M059J (cell line): ENCODE results near the gene PLPP4. TPM values are rescaled to one million over a fixed set of nuclear protein-coding genes. Genes with fewer than 3 reads are reported as not detected.

Experiments
- DNase-seq: peaks from one replicate; pipeline ENCODE4 v3.0.0-alpha.2; 2012; ENCODE audit warnings: low read depth
- total RNA-seq: library from RNA; depleted of rRNA; stranded (reverse); fragments of >200 nt; shearing (Covaris generic); gene quantifications from 2 replicates; pipeline ENCODE4 v1.2.3, GENCODE V29; 2014

The PLPP4 gene
- total RNA-seq, 1 experiment from 2014 or later = 55.4 TPM

DNA sequence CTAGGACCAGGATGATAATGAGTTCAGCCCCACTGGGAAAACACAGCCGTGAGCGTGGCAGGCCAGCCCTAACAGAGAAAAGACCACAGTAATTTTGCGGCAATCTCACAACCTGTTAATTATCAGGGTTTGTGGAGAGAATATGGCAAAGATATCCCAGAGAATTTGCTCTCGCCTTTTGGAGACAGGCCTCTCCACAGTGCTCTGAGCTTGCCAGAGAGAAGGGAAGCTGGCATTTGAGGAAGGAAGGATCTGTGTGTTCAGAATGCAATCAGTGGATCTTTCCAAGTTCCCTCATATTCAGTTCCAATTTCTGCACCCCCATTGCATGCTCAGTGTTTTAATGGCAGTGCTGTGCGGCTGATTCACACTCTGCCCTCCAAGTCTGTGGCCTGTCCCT, 60.2 kb downstream of the PLPP4 start:
- DNase-seq = no peak

DNA sequence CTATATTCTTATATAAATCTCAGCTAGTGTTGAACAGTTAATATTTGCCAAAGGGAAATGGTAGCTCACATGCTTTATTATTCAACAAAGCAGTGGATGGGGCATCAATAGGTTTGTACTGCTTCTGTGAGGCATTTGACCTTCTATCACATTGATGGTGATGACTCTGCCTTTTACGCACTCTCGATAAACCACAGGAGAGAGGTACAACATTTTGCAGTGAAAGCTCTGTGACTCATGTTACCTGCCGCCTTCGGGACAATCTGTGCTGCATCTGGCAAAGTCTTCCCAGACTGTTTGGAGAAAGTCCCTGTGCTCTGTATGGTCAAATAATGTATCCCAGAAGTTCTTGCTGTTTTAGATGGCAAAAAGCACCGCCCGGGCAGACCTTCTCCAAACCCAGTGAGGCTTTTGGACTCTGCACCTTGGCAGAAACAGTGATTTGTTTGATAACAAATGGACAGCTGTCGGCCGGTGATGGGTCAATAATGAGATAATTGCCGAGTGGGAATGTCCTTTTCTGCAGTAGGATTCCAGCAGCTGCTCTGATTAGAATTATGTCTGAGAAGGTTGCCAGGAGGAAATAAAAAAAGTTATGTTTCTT, 61.0 kb downstream of the PLPP4 start:
- DNase-seq = peak; percentile 58

DNA sequence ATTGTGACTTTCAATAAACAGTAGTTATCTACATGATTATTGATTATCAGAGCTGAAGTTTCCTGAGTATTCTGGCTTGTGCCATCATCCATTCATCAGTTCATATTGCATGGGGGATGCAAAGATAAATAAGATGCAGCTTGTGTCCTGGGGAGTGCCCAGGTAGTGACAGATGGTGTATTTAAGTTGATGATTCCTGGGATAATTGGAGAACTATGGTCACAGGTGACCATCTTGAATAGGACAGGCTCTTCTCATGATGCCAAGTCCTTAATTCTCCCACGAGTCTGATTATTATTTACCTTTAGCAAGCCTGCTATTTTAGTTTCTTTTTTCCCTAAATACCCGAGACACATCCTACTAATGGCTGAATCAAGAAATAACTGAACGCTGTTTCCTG, 64.9 kb downstream of the PLPP4 start:
- DNase-seq = no peak

DNA sequence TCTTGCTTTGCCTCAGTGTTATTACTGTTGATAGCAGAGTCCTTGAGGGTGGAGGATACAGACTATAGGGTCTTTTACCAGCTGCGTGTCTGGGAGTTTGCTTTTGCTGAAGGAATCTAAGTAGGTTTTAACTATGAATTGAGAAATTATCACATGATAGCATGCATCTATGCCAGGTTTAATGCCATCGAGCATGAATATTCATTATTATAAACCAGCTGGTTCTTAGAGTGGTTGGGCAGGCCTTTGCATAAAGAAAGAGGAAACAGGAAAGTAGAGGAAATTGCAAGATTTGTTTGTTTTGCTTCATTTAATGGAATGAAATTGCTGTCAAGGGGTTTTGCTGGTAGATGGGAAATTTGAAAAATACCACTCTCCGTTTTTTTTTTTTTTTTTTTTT, 70.7 kb downstream of the PLPP4 start:
- DNase-seq = no peak

DNA sequence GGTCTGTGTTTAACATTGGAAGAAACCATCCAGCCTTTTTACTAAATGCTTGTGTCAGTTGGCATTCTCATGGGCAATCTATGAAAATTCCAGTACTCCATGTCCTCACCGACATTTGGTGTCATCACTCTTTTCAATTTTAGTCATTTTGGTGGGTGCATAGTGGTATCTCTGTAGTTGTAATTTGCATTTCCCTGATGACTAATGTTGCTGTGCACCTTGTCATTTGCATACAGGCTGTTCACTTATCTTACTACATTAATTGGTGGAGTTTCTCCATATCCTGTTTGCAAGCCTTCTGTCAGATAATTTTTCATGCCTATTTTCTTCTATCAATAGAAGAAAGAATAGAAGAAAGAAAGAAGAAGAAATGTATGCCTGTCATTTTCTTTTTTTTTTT, 73.7 kb downstream of the PLPP4 start:
- DNase-seq = no peak

DNA sequence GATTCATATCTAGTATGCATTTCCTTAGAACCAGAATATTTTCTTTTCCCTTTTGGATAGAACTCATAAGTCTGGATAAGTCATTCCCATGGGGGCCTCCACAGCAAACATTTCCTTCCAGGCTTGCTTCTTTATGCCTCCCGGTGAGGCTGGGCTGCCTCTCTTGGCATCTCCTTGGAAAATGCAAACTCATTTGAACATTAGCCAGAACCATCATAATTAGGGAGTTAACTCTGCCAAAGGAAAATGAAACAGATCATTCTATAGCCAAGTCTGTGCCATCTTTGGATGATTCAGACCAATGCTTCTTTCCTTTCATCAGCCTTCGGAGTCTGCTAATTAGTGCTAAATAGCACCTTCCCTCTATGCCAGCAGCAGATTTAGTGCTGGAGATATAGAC, 81.1 kb downstream of the PLPP4 start:
- peak; percentile 7 for DNase-seq

DNA sequence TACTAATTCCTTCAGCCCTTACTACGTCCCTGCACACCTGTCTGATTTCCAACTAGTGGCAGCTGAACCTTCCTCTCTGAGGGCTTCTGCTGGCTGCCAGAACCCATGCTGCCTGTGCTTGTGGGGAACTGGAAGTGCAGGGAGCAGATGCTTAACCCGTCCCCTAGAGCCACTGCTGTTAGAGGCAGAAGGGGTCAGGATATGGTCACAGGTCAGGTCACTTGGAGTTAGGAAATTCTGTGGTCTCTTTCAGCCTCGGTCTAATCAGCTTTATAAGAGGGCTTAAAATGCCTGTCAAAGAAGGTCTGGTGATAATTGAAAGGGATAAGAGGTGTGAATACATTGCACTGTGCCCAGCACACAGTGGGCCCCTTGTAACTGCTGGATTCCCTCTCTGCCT, 82.0 kb downstream of the PLPP4 start:
- no peak for DNase-seq

DNA sequence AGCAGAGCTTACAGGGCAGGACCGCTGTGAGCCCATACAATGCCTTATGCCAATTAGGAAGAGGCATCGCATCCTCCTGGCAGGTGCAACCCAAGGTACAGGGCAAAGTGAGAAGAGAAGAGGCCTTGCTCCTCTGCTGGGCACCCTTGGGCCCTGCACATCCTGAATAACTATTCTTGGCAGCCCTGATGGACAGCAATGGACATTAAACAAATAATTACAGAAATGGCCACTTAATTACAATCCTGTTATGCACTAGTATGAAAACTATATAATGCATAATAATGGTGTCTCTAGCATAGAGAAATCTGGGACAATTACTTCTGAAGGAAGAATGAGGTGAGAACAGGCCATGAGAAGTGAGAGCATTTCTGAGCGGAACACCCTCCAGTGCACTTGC, 83.5 kb downstream of the PLPP4 start:
- no peak for DNase-seq

DNA sequence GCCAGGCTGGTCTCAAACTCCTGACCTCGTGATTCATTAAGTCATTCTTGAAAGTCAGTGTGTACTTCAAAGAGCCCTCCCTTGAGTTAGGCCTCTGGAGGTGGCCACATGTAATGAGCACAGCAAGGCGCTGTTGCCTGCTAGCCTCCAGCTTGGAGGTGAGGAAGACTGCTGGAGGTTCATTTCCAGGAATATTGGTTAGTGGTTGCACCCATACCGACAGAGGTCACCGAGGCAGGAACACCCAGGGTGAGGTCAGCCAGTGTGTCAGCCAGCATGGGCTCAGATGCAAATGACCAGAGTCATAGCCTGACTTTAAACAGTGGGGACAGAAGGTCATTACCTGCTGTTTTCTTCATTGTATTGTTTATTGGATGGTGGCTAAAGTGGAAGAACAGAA, 85.0 kb downstream of the PLPP4 start:
- DNase-seq = peak; percentile 65

DNA sequence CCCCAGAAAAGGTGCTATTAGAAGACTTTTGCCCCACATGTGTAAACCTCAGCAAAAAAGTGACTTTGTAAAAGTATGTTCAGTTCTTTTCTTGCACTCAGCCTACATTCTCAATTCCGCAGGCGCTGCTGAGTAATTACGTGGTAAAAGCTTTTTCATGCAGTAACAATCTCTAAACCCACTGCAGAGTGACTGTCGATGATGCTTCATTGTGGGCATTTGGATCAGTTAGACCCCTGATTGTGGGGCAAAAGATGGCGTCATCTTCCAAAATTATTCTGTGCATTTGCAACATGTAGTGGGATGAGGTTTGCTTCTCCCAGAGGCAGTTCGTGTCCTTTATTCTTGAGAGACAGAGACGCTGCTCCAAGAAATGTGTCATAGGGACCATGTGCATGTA, 85.6 kb downstream of the PLPP4 start:
- peak; percentile 57 for DNase-seq

DNA sequence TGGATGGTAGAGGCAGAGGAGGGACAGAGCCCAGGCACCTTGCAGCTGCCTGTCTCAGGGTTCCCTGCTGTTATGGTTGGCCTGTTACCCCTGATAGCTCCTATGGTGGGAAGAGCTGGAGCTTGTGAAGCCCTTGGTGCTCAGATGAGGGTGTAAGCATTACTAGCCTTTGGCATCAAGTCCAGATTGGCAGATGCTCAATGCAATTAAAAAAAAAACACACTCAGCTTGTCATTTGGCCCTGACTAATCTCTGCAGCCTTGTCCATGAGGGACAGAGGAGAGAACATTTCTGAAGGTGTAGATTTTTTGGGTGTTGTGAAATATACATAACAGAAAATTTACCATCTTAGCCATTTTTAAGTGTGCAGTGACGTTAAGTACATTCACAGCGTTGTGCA, 86.3 kb downstream of the PLPP4 start:
- no peak for DNase-seq

DNA sequence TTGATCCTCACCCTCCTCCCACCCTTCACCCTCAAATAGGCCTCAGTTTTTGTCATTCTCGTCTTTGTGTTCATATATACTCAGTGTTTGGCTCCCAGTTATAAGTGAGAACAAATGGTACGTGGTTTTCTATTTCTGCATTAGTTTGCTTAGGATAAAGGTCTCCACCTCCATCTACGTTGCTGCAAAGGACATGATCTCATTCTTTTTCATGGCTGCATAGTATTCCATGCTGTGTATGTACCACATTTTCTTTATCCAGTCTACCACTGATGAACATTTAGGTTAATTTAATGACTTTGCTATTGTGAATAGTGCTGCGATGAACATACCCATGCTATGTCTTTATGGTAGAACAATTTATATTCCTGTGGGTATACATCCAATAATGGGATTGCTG, 91.2 kb downstream of the PLPP4 start:
- DNase-seq = no peak

DNA sequence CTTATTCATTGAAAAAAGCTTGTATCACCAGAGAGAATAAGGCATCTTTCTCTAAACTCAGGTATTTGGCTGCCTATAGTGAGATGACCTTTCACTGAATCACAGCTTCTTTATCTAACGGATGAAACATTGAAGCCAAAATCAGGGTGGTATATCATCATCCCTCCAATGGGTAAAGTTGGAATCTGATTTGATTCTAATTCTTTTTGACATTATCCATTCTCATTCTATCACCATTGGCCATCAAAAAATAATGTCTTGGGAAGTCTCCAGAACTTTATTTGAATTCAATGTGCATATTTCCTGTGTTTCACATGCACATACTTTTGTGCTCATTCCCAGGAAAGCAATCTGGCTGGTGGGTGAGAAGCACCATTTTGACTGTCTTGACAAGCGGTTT, 95.2 kb downstream of the PLPP4 start:
- no peak for DNase-seq

DNA sequence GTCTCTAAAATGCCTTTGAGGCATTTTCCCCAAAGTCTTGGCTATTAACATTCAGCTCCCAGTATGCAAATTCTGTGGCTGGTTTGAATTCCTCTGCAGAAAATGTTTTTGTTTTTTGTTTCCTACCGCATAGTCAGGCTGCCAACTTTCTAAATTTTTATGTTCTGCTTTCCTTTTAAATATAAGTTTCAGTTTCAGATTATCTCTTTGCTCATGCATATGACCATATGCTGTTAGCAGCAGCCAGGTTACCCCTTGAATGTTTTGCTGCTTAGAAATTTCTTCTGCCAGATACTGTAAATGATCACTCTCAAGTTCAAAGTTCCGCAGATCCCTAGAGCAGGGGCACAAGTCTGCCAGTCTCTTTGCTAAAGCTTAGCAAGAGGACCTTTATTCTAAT, 96.9 kb downstream of the PLPP4 start:
- DNase-seq = no peak

DNA sequence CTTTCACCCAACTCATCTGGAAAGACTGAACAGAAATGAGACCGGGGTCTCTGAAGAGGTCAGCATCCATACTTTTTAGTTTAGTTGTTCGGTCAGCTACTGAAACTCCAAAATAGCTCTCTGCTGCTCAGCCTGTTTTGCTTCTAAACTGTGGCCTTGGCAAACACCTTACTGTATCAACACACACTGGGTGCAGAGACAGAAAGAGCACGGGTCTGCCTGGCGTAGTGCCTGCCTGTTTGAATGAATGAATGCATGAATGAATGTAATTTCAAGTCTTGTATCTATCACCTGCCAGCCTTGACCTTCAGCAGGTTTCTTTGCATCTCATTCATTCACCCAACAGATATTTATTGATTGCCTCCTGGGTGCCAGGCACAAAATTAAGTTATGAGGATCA, 98.4 kb downstream of the PLPP4 start:
- DNase-seq = no peak

DNA sequence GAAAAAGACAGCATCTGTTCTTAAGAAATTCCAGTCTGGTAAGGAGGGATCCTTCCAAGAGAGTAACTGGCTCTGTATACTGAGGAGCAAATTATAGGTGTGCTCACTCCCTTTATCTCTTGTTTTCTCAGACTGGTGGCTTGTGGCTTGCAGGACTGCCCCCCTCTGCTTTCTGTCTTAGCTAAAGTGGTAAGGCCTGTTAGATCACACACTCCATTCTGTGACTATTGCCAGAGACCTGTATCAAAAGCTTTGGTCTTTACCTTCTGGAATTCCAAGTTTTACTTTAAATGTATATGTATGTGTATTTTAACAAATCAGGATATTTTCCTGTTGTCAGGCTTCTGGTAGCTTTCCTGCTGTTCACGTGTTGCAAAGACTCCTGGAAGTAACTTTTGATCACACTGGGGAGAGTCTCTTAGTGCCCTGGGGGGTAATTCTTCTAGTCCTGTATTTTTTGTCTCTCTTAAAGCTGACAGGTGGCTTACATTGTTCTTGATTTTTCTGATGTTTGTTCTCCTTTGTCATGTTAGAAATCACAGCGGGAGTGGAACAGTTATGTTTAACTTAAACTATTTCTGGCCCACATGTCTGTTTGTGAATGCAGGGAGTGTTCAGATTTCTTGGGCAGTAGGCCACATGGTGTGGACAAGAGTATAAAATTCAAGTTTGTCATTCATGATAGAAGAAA, 99.0 kb downstream of the PLPP4 start:
- DNase-seq = peak; percentile 8

DNA sequence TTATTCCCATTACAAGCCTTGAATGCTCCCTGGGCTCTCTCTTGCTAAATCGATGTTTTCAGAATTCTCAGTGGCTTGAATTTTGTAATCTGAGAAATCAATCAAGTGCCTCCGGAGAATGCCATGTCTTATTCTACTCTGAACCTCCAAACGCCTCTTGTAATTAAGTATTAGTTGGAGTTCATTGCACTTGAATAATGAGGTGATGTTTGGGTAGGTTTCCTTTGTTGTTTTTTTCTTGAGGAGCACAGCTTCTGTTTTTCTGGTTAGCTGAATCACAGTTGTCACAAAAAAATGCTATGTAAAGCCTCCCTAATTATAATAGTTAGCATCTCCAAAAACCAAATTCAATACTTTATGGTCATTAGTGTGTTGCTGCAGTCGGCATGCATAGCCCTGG, 100.3 kb downstream of the PLPP4 start:
- DNase-seq = no peak

DNA sequence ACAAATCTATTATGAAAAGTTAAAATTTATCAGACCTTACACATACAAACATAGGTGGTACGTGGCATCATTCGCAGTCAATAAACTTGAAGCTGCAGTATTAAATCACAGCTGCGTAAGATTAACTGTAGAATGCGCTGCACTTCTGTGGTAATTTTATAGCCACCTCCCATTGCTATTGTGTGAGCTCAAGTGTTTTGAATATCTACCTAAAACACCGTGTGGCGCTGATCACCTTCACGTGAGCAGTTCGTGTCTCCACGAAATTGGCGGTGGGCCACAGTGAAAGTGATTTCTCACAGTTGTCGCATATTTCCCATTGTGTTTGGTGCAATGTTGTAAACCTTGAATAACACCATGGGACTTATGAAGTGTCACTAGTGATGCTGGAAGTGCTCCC, 102.8 kb downstream of the PLPP4 start:
- no peak for DNase-seq

DNA sequence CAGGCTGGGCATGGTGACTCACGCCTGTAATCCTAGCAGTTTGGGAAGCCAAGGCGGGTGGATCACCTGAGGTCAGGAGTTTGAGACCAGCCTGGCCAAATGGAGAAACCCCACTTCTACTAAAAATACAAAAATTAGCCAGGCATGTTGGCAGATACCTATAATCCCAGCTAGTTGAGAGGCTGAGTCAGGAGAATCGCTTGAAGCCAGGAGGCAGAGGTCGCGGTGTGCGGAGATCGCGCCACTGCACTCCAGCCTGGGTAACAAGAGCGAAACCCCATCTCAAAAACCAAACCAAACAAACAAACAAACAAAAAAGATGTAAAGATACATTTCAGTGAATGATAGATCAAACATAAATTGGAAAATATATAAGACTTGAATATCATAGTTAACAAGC, 105.9 kb downstream of the PLPP4 start:
- no peak for DNase-seq

DNA sequence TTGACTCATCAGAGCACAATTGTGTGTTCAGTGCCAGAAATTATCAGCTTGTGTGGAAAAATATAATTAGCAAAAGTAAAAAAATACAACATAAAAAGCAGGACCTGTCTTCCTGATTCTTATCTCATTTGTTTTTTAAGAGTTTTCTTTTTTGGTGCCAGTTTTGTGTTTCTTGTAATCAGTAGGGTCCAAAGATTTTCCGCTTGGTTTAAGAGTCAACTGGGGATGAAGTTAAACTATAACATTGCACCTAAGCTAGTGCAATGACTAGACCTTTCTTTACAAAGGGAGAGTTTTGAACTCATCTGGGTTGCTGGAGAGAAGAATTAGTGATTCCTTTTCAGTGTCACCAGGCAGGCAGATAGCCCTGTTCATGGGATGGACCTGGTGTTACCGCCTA, 113.4 kb downstream of the PLPP4 start:
- DNase-seq = no peak

DNA sequence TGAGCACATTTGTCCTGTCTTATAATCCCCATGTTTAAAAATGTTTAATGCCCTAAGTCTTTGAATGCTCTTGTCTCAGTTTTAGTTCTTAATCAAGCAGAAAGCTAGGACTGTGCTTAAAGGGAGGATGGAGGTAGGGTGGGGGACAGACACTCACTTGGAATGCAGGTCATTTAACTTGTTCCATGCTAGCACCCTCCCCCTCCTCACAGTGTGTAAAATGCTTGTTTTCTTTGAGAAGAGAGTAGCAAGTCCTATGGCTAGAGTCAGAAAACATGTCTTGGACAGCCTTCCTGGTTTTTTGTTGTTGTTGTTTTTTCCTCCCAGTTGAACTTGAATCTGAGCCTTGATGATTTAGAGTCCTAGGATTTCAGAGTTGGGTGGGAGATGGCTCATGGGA, 114.2 kb downstream of the PLPP4 start:
- DNase-seq = no peak

DNA sequence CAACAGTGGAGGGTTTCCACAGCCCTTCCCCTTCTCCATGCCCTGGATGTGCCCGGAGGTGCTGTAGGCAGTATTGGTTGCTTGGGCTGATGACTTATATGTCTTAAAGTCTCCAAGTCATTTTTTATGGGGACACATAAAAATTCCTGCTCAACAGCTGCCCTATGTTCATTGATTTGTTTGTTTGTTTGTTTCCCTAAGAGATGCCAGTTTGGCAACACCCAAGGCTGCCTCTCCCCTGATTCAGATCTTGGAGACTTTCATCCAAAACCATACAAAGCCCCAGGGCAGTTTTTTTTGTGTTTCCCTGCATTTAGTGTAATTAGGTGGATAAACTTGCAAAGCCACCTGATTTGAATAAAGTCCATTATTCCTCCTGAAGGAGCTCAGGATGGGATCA, 115.3 kb downstream of the PLPP4 start:
- peak; percentile 65 for DNase-seq

DNA sequence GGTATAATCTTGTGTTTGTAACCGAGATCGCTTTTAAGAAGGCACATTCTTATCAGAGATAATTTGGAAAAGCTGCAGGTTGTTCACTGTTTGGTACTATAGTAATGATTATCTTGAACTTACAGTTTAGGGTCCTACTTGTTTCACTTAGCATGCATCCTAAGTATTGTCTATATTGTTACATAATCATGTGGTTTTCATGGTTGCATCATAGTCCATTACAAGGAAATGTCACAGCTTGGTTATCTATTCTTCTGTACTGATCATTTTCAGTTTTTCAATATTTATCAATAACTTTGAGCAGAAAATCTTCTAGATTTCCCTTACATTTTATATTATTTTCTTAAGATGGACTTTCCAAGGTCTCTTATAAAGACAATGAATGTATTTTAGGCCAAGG, 116.3 kb downstream of the PLPP4 start:
- DNase-seq = no peak

DNA sequence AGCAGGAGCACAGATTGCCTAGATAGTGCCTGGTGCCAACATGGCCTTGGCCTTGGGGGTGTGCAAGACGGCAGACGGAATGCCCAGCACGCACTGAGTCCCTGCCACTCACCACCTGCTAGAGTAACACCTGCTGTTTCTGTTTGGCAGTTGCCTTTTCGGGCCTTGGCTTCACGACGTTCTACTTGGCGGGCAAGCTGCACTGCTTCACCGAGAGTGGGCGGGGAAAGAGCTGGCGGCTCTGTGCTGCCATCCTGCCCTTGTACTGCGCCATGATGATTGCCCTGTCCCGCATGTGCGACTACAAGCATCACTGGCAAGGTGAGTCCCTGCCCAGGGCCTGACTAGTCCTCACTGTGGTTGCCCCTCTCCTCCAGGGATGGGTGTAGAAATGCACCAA, 118.0 kb downstream of the PLPP4 start:
- no peak for DNase-seq
